Gastroesophageal sphincter (tissue), 3 donors: ENCODE results near the gene STT3A.

Experiments
- CTCF ChIP-seq, 4 experiments: fragments of 200-600 bp in 2 of 4; fragments of 450-650 bp in 2 of 4; sonication (generic) in 1 of 4; IDR thresholded peaks; one replicate each; pipeline ENCODE4 v1.5.1; 2017 to 2019; ENCODE audit warnings: antibody characterized with exemption in 4 of 4, mild to moderate bottlenecking in 2 of 4, moderate library complexity in 2 of 4
- EP300 ChIP-seq: sonication (generic); formaldehyde crosslinking; IDR thresholded peaks from one replicate; pipeline ENCODE4 v1.6.1; 2017; ENCODE audit warnings: antibody characterized with exemption, mild to moderate bottlenecking

DNA sequence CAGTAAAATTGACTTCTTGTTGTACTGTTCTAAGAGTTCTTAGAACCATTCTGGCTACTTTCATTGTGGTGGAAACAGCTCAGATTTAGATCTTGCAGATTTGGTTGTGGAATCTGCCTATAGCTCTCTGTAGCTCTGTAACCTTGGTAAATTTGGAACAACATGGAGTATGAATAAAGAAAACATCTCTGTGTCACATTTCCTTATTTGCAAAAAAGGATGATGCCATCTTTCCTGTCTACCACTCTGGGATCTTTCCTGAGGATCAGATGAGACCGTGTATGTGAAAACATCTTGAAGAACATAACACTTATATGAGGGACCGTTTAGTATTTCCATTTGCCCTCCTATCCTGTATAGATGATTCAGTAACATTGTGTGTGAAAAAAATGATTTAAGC lies 78.9 kb downstream of the STT3A start:
- no peak for TF ChIP-seq CTCF (IDR thresholded peaks at IDR 0.05)
- no peak for TF ChIP-seq EP300
